Subcutaneous adipose tissue (tissue), 4 donors: Measurements from ENCODE around the gene SCARF2. TPM values are rescaled to one million over a fixed set of nuclear protein-coding genes. Genes with fewer than 3 reads are reported as not detected.

Experiments
- total RNA-seq, 4 donors: library from RNA; depleted of rRNA; stranded (reverse); fragments of >200 nt; gene quantifications; one replicate each; pipeline ENCODE4 v1.1.0, GENCODE V29; 2016
- TF ChIP-seq, protein P1 (sequence below): fragments of 450-650 bp; IDR thresholded peaks from one replicate; pipeline ENCODE4 v1.5.1; 2016; ENCODE audit warnings: low read depth, mild to moderate bottlenecking, control low read depth, antibody characterized with exemption, moderate library complexity

SCARF2 gene
- total RNA-seq, 4 donors from 2014 or later = 2.8 to 15.4 (median 8.1) TPM

DNA sequence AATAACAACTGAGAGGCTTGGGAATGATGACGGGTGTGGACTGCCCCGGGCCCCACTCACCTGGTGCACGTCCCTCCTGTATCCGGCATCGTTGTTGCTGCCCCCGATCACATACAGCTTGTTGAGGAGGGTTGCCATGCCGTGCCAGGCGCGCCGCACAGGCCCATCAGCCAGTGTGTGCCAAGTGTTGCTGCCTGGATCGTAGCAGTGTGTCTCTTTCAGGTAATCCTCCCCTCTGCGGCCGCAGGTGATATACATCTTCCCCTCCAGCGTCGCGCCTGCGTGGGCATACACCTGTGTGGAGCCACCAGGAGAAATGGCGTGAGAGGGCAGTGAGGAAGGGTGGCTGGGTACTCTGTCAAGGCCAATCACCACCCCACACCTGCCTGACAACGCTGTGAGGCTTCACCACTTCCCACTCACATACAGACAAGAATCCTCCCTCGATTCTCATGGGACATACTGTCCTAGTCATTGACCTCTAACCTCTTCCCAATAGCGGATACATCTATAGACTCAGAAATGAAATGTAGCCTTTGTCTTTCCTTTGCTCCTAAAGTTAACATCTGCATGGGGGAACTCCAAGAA, 8.9 kb upstream of the SCARF2 start:
- TF ChIP-seq, protein P1, sequence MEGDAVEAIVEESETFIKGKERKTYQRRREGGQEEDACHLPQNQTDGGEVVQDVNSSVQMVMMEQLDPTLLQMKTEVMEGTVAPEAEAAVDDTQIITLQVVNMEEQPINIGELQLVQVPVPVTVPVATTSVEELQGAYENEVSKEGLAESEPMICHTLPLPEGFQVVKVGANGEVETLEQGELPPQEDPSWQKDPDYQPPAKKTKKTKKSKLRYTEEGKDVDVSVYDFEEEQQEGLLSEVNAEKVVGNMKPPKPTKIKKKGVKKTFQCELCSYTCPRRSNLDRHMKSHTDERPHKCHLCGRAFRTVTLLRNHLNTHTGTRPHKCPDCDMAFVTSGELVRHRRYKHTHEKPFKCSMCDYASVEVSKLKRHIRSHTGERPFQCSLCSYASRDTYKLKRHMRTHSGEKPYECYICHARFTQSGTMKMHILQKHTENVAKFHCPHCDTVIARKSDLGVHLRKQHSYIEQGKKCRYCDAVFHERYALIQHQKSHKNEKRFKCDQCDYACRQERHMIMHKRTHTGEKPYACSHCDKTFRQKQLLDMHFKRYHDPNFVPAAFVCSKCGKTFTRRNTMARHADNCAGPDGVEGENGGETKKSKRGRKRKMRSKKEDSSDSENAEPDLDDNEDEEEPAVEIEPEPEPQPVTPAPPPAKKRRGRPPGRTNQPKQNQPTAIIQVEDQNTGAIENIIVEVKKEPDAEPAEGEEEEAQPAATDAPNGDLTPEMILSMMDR = no peak

DNA sequence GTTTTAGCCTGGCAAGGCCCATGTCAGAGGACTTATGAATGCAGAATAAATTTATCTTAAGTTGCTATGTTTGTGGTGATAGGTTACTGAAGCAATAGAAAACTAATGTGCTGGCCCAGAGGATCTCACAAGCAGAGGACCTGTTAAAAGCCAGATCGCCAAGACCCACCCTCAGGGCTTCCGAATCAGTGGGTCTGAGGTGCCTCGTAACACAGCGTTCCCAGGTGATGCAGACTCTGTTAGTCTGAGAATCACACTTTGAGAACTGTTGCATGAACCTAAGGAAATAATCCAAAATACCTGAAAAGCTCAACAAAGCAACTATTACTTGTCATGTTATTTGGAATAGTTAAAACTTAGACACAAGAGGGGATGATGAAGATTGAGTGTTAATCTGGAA, 6.7 kb upstream of the SCARF2 start:
- TF ChIP-seq, protein P1 = no peak

DNA sequence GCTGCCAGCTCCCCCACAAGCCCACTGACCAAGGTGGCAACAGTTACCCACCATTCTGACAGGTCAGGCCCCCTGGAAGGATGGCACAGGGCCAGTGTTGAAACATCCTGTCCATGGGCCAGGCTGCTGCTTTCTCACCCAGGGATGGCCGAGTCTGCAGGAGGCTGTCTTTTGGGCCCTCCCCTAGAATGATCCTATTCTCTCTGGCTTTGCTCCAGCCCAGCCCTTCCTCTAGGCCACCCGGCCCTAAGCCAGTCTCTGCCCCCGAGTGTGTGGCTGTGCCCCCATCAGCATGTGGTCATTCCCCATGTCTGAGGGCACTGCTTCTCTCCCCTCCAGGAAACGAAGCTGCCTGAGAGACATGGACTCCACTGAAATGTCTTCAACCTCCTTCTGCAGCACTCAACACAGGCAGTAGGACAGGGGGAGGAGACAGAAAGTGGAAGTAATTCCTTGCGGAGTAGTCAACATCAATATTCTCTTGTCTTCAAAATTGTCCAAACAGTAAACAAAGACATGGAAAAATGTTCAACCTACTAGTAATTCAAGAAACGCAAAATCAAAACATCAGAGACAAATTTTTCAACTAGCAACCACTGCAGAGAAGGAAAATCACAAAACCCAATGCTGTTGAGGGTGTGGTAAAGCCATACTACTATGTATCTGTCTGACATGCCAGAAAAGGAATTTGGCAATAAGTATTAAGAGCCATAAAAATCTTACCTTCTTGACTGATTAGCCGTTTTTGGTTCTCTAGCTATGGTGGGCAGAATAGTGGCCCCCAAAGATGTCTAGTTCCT, 5.1 kb upstream of the SCARF2 start:
- TF ChIP-seq, protein P1 = no peak

DNA sequence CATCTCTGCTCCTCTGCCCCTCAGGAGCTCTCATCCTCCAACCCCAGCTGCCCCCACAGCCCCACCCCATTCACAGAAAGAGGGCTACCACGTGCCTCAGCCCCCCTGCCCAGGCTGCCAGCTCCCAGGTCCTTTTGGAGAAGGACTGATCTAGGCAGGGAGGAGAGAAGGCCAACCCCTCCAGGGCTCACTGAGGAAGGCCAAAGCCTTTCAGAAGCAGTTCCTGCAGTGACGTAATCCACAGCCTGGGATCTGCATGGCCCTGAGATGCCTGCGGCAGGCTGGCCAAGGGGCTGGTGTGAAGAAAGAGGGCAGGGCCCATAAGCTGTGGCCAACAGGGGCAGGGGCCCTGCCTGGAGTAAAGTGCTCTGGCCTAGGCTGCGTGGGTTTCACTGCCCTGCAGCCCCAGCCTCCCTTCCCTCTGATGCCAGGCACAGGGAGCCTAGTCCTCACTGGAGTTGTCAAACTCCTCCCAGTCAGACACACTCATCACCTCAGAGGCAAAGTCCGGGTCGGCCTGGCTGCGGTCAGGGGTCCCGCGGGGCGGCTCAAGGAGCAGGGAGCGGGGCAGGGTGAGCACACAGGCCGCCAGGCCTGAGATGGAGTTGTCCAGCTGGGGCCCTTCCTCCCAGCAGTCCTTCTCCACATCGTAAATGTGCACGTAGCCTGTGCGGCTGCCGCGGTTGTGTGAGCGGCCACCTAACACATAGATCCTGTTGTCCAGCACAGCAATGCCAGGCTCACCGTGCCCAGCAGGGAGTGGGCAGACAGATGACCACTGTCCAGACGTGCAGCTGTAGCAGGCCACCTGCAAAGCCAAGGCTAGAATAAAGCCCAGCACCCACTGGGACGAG, 4.2 kb upstream of the SCARF2 start:
- TF ChIP-seq, protein P1 = no peak

DNA sequence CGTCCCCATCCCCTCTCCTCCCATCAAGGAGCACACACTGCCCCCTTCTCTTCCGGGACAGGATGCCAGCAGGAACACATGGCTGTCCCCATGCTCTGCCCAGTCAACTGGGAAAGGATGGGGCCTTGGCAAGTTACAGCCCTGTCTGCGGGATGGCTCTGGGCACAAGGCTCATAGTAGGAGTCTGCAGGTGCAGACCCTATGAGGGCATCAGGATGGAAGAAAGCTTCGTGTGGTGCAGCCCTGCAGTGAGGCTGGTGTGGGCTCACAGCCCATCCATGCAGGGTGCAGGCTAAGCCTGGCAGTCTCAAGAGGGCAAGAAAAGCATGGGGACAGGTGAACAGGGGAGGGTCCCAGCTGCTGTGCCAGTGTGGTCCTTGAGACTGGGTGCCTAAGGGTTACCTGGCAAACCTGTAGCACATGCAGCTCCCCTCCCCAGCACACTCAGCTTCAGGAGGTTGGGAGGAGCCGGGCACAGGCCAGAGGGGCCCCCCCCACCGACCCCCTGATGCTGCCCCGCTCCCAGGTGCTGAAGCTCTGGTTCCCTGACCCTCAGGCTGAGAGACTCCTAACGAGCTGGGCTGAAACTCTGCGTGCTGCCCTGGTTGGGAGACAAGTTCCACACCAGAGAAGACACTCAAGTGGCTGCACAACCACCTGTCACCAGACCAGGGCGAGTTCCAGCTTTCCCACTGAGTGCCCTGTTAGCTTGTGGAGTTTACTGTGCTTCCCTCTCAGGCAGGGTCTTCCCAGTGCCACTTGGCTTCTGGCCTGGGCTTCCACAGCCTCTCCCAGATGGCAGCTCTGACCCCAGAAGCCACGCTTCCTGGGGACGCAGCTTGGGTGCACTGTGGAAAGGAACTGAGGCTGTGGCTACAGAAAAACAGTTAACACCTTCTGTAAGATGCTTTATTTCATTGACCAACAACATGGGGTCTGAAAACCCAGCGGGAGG, 3.3 kb upstream of the SCARF2 start:
- TF ChIP-seq, protein P1 = no peak

DNA sequence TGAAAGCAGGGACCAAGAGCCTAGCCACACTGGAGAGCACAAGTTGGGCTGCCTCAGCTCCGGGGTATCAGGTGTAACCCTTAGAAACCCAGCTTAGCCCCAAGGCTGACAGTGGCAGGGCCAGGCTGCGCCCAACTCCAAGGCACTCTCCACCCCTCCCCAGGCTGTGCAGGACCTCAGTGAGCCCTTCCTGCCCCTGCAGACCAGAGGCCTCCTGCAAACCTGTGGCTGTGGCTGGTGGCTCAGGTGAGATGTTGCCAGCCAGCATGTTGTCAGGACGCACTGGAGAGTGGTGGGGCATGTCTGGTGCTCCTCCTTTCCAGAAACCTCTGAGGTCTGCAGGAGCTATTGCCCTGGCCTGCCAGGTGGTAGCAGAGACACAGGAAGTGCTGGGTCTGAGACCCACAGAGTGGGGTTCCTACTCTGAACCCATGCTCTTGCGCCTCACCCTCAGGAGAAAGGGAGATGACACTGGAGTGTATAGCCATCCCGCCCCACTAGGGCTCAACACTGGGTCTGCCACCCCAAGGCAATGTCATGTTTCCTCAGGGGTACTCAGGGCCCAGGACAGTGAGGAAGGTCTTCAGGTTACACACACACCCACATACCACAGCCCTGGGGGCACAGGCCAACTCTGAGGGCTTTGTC, 2.4 kb upstream of the SCARF2 start:
- TF ChIP-seq, protein P1 = no peak
